ENCODE measurements around the gene U2SURP. TPM values are rescaled to one million over a fixed set of nuclear protein-coding genes. Genes with fewer than 3 reads are reported as not detected.
"Not testable (repeated sequence)": the region's sequence is repeated elsewhere in the genome, so short reads cannot be mapped to it uniquely, and the experiment has no call there.

The U2SURP gene
- total RNA-seq, 4 donors from 2014 or later, result 39.3 to 63.3 (median 47.1) TPM

GRCh38 chr3:143031327-143031726 is 30.0 kb downstream of the U2SURP start:
- H3K4me3 ChIP-seq (ENCODE audit: low read depth, poor library complexity, severe bottlenecking), result no peak overlapping the region
- no peak for DNase-seq (ENCODE audit: low spot score in 2 of 2)
- intact Hi-C loops (cut with DNase I; ENCODE audit: low total_unique reads), result no loop called here
- TF ChIP-seq, protein P1, sequence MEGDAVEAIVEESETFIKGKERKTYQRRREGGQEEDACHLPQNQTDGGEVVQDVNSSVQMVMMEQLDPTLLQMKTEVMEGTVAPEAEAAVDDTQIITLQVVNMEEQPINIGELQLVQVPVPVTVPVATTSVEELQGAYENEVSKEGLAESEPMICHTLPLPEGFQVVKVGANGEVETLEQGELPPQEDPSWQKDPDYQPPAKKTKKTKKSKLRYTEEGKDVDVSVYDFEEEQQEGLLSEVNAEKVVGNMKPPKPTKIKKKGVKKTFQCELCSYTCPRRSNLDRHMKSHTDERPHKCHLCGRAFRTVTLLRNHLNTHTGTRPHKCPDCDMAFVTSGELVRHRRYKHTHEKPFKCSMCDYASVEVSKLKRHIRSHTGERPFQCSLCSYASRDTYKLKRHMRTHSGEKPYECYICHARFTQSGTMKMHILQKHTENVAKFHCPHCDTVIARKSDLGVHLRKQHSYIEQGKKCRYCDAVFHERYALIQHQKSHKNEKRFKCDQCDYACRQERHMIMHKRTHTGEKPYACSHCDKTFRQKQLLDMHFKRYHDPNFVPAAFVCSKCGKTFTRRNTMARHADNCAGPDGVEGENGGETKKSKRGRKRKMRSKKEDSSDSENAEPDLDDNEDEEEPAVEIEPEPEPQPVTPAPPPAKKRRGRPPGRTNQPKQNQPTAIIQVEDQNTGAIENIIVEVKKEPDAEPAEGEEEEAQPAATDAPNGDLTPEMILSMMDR (IDR thresholded peaks at IDR 0.05), result no peak
- no peak for TF ChIP-seq POLR2A (IDR thresholded peaks at IDR 0.05)
- 71 to 94% methylated on average over 2 of the region's 2 CpGs for WGBS, 2 donors

- DNase-seq (ENCODE audit: low spot score in 2 of 2); intact Hi-C loops (cut with DNase I; ENCODE audit: low total_unique reads); H3K4me3 ChIP-seq (ENCODE audit: low read depth, poor library complexity, severe bottlenecking): not testable (repeated sequence)
- WGBS, 2 donors, result 76 to 81% methylated on average over 4 of the region's 4 CpGs
Observed at GRCh38 chr3:143031796-143032387, 30.5 kb downstream of the U2SURP start.

- intact Hi-C loops (cut with DNase I; ENCODE audit: low total_unique reads), result no loop called here
- 78 to 80% methylated on average over 3 of the region's 3 CpGs for WGBS, 2 donors
- no peak for DNase-seq (ENCODE audit: low spot score in 2 of 2)
- no peak for TF ChIP-seq POLR2A (IDR thresholded peaks at IDR 0.05)
- TF ChIP-seq, protein P1 (IDR thresholded peaks at IDR 0.05), result no peak
- H3K4me3 ChIP-seq (ENCODE audit: low read depth, poor library complexity, severe bottlenecking), result no peak overlapping the region
Observed at GRCh38 chr3:143035466-143036211, 34.3 kb downstream of the U2SURP start.

DNA sequence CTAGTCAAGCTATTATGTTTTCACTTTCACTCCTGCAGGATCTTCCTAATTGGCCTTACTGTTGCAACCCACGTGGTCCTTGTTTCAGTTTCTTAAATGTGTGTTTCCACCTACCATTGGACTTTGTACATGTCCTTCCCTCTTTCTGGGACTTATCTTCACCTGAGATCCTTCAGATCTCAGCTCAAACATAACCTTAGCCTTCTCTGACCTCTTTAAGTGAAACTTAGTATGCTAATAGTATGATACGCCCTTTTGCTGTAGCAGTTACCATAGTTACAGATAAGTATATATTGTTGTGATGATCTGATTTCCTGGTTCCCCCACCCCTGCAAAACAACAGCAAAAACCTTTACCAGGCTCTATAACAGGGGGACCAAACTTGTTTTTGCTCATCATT is 35.2 kb downstream of the U2SURP start:
- no peak overlapping the region for H3K4me3 ChIP-seq (ENCODE audit: low read depth, poor library complexity, severe bottlenecking)
- intact Hi-C loops (cut with DNase I; ENCODE audit: low total_unique reads), result no loop called here
- WGBS, 2 donors, result 75 to 79% methylated on average over 2 of the region's 2 CpGs
- TF ChIP-seq POLR2A (IDR thresholded peaks at IDR 0.05), result no peak
- TF ChIP-seq, protein P1 (IDR thresholded peaks at IDR 0.05), result no peak
- DNase-seq (ENCODE audit: low spot score in 2 of 2), result no peak

- no peak overlapping the region for H3K4me3 ChIP-seq (ENCODE audit: low read depth, poor library complexity, severe bottlenecking)
- intact Hi-C loops (cut with DNase I; ENCODE audit: low total_unique reads), result no loop called here
- TF ChIP-seq, protein P1 (IDR thresholded peaks at IDR 0.05), result no peak
- no peak for TF ChIP-seq POLR2A (IDR thresholded peaks at IDR 0.05)
- 91 to 92% methylated on average over 2 of the region's 2 CpGs for WGBS, 2 donors
- no peak for DNase-seq (ENCODE audit: low spot score in 2 of 2)
Observed at GRCh38 chr3:143037867-143038266, 36.5 kb downstream of the U2SURP start.

- intact Hi-C loops (cut with DNase I; ENCODE audit: low total_unique reads), result no loop called here
- H3K4me3 ChIP-seq (ENCODE audit: low read depth, poor library complexity, severe bottlenecking), result no peak overlapping the region
- DNase-seq (ENCODE audit: low spot score in 2 of 2), result no peak
- 81 to 82% methylated on average over 3 of the region's 3 CpGs for WGBS, 2 donors
- TF ChIP-seq, protein P1 (IDR thresholded peaks at IDR 0.05), result no peak
- no peak for TF ChIP-seq POLR2A (IDR thresholded peaks at IDR 0.05)
Observed at GRCh38 chr3:143040261-143040879, 39.0 kb downstream of the U2SURP start.

Measured in lower leg skin (tissue), 4 donors.